IPS-11a (cell line): Measurements from ENCODE around the gene NR2C1.
A peak's percentile ranks its signal among the peaks of the same experiment; 100 is the strongest.
"Not testable (repeated sequence)": the region's sequence is repeated elsewhere in the genome, so short reads cannot be mapped to it uniquely, and the experiment has no call there.

Source experiments
- H3K4me3 ChIP-seq: one replicate; pipeline ENCODE4 v1.5.1; 2013; ENCODE audit warnings: low read depth, low read length, control low read depth

The NR2C1 gene

DNA sequence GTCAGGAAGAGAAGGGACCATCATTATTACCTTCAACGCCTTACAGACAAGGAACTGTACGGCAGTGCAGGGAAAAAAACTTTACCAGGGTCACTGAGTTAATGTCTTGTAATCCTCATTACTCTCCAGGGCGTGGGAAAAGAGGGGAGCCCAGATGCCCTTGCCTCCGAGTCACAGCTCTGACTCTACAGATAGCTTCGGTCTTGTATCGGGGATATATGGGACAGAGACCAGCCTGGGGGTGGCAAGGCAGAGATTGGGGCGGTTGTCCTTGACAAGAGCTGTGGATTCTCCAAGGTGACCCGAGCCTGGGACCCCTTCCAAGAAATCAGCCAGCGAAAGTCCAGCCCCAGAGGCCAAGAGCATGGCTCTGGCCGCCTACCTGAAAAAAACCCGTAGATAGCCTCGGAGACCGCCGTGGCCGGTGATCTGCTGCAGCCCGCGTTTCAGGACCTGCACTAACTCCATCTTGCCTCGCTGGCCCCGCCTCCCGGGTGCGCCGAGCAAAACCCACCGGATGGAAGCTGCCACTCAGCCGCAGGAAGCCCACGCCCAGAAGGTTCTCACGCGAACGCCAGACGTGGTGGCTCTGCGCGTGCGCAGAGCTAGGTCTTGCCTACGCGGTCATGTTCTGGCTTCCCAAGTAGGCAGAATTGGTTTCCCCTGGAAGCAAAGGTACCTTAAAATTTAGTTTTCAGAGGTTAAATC lies 70.1 kb downstream of the NR2C1 start, which contains the start of gene NDUFA12:
Gene NDUFA12 (minus strand): TSS at position 485 of the 708 bp plus-strand sequence. CDS start 17 bp downstream, at position 468.
- H3K4me3 ChIP-seq: peak within 1 kb of the TSS; percentile 76

DNA sequence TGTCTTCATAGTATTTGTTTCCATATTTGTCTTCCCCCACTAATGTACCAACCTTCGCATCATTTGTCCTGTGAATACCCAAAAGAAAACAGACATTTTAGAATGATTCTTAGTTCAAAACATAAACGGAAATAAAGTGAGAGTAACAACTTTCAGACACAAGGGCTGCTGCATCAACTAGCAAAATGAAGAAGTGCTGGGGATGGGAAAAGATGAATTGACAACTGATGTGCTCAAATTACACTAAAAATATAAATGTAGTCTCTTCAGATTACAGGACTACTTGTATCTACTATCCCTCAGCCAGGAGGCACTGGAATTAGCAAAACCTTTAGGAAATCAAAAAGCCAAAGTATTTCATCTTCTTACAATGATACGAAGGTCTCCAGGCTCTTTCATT lies 70.7 kb downstream of the NR2C1 start:
- H3K4me3 ChIP-seq: peak overlapping the region; percentile 76

DNA sequence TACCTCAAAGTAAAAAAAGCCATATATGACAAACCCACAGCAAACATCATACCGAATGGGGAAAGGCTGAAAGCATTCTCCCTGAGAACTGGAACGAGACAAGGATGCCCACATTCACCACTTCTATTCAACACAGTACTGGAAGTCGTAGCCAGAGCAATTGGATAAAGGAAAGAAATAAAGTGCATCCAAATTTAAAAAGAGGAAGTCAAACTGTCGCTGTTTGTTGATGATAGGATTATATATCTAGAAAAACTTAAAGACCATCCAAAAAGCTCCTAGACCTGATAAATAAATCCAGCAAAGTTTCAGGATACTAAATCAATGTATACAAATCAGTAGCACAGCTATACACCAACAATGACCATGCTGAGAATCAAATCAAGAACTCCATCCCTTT lies 75.1 kb downstream of the NR2C1 start:
- H3K4me3 ChIP-seq: no peak overlapping the region

- H3K4me3 ChIP-seq: no peak overlapping the region
Measured at GRCh38 chr12:94997726-94998125, 75.7 kb downstream of the NR2C1 start.

- no peak overlapping the region for H3K4me3 ChIP-seq
Measured at GRCh38 chr12:94997061-94997460, 76.4 kb downstream of the NR2C1 start.

- no peak overlapping the region for H3K4me3 ChIP-seq
Measured at GRCh38 chr12:94994312-94994711, 79.1 kb downstream of the NR2C1 start.

DNA sequence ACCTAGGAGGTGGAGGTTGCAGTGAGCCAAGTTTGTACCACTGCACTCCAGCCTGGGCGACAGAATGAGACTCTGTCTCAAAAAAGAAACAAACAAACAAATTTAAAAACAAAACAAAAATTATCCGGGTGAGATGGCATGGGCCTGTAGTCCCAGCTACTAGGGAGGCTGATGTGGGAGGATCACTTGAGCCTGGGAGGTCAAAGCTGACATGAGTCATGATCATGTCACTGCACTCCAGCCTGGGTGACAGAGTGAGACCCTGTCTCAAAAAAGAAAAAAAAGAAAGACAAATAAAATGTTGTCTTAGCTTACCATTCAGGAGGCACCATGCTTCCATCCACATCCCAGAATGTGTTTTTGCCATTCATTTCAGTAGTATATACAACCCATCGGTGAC lies 79.6 kb downstream of the NR2C1 start:
- H3K4me3 ChIP-seq: not testable (repeated sequence)

- no peak overlapping the region for H3K4me3 ChIP-seq
Measured at GRCh38 chr12:94990222-94990621, 83.2 kb downstream of the NR2C1 start.

- H3K4me3 ChIP-seq: no peak overlapping the region
Measured at GRCh38 chr12:94988471-94988870, 84.9 kb downstream of the NR2C1 start.

DNA sequence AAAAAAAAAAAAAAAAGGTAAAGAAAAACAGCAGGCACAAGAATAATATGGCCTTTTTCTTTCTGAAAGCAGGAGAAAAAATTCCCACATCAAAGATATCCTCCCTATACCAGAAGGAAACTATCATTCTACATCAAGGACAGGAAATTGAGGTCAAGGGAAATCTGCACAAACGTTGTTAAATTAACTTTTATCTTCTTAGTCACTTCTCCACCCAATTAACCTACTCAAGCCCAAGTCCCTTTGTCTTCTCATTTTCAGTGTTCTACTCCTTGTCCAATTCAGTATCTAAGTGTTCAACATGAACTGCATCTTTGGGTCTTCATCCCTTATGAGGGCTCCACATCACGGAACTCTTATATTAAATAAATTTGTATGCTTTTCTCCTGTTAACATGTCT lies 85.6 kb downstream of the NR2C1 start:
- no peak overlapping the region for H3K4me3 ChIP-seq

DNA sequence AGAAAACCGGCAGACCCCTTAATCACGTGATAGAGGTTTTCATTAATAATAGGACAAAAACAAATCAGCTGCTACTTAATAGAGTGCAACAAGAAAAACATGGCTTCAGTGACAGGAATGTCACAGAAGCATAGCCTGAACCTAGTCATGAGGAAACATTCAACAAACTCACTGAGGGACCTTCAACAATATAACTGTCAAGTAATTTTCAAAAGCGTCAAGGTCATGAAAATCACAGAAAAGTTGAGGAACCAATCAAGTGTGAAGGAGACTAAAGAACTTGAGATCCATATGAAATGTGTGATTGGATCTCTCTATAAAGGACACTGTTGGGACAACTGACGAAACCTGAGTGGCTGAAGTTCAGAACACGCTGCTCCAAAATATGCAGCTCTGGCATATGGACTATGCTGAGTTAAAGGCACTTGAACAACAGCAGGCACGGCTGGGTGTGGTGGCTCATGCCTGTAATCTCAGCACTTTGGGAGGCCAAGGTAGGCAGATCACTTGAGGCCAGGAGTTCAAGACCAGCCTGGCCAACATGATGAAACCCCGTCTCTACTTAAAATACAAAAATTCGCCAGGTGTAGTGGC lies 86.2 kb downstream of the NR2C1 start:
- H3K4me3 ChIP-seq: no peak overlapping the region

- not testable (repeated sequence) for H3K4me3 ChIP-seq
Measured at GRCh38 chr12:94985099-94985498, 88.3 kb downstream of the NR2C1 start.

DNA sequence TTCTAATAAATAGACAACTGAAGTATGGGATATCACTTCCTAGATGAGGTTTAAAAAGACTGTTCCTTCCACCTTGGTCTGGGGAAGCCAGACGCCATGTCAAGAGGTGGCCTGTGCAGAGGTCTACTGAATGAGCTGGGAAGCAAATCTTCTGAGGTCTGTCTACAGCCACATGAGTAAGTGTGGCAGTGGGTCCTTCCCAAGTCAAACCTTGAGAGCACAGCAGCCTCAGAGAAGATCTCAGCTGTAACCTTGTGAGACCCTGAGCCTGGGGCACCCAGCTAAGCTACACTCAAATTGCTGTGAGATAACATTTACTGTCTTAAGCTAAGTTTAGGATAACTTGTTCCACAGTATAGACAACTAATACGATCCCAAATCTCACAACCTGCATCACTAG lies 90.1 kb downstream of the NR2C1 start:
- H3K4me3 ChIP-seq: no peak overlapping the region

DNA sequence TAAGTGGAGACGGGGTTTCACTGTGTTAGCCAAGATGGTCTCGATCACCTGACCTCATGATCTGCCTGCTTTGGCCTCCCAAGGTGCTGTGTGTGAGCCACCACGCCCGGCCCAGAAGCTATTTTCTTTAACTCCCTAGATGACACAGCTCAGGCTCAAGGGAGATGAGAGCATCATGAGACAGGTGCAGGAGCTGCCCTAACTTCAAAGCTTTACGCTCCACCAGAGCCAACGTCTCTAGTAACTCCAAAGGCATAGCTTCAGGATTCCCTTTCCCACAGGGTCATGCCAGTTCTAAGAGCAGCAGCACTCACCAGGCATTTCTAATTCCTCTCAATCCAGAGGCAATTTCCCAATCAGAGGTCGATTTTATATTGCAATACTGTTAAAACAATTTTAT lies 91.0 kb downstream of the NR2C1 start:
- no peak overlapping the region for H3K4me3 ChIP-seq

DNA sequence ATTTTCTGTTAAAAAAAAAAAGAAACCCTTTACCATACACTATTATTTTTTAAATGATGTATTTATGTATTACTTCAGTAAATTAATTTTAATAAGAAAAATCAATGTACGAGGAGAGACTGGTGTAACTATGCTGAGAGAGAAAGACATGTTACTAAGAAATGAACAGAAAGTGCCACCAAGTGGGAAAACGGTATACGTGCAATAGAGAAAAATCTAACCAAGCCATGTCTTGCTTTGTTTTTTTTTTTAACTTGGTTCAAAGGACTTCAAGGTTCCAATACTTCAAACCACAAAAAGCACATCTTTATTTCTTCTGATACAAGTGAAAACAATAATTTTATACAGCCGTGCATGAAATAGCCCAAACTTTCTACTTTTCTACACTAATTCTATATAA lies 92.8 kb downstream of the NR2C1 start:
- no peak overlapping the region for H3K4me3 ChIP-seq

DNA sequence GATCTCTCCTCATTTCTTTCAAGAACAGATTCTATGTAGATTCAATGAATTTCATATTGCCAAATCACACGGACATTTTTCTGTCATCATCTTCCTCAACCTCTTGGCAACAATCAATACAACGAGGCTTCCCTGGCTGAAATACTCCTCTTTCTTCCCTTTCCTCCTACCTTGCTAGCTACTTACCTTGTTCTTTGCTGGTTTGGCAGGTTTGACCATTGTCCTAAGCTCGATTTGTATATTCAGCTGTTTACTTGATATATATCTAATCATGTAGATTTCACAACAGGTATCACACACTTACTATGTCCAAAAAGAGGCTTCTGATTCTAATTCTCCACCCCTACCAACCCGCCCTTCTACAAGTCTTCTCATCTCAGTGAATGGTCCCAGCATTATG lies 93.5 kb downstream of the NR2C1 start:
- no peak overlapping the region for H3K4me3 ChIP-seq

DNA sequence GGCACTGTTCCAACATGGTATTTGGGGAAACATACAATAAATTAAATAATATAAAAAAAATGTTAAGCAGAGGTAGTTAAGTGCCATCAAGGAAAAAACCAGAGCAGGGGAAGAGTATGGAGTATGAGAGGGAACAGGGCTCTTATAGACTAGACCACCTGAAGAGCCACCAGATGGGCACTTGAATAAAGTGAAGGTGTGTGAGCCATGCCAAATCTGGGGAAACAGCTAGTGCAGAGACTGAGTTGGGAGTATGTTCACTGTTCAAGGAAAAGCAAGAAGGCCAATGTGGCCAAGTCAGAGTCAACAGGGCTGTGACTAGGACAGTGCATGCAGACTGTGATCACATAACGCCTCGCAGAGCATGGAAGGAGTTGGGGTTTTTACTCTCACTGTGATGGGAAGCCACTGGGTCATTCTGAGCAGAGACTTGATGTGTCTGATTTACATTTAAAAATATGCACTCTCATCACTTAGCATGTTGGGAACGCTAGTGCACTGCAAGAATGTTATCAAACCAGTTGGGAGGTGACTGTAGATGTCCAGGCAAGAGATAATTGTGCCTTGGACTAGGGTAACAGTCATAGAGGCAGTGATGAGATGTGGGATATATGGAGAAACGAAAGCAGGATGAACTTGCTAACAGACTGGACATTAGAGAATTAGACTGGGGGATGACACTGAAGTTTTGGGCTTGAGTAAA lies 95.5 kb downstream of the NR2C1 start:
- no peak overlapping the region for H3K4me3 ChIP-seq

- H3K4me3 ChIP-seq: no peak overlapping the region
Measured at GRCh38 chr12:94973221-94973620, 100.2 kb downstream of the NR2C1 start.

DNA sequence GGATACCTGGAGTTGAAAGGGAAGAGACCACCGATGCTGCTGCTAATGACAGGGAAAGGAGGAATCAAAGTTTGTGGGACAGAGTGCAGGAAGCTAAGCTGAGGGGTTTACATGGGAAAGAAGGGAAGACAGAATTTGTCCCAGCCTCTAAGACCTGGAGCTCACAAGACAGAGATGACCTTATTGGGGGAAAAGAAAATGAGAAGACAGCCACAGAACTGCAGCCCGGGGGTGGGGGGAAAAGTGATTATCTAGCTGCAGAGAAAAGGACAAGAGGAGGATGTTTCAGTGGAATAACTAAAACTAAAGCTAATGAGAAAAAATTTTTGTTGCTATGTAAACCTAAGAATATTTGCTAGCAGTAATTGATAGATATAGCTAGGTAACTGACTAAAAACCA lies 100.6 kb downstream of the NR2C1 start:
- no peak overlapping the region for H3K4me3 ChIP-seq

DNA sequence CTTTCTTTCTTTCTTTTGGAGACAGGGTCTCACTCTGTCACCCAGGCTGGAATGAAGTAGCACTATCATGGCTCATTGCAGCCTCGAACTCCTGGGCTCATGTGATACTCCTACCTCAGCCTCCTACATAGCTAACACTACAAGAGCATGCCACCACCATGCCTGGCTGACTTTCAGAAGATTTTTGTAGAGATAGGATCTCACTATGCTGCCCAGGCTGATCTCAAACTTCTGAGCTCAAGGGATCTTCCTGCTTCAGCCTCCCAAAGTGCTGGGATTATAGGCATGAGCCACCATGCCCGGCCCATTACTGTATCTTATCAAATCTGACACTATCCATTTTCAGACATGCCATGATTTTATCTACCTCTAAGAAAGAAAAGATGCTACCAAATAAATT lies 101.5 kb downstream of the NR2C1 start:
- H3K4me3 ChIP-seq: no peak overlapping the region

GRCh38 chr12:94970560-94970959 lies 102.9 kb downstream of the NR2C1 start:
- H3K4me3 ChIP-seq: no peak overlapping the region
